ENCODE results near the gene CRYZ.

- TF ChIP-seq CTCF (IDR thresholded peaks at IDR 0.05; ENCODE audit: low read depth, low read length, poor library complexity, severe bottlenecking) (no peak), EZH2phosphoT487 (IDR thresholded peaks at IDR 0.05; ENCODE audit: borderline replicate concordance, low read length) (no peak)
Observed at GRCh38 chr1:74773582-74773981, 40.7 kb upstream of the CRYZ start.
